ENCODE measurements around the gene ABCA9.
"Not testable (repeated sequence)": the region's sequence is repeated elsewhere in the genome, so short reads cannot be mapped to it uniquely, and the experiment has no call there.

The ABCA9 gene

GRCh38 chr17:69030169-69030568, 30.6 kb downstream of the ABCA9 start:
- DNase-seq (ENCODE audit: low read depth, low spot score) = no peak

GRCh38 chr17:69018687-69019086, 42.0 kb downstream of the ABCA9 start:
- DNase-seq (ENCODE audit: low read depth, low spot score) = no peak

GRCh38 chr17:69018022-69018615, 42.6 kb downstream of the ABCA9 start:
- no peak for DNase-seq (ENCODE audit: low read depth, low spot score)

GRCh38 chr17:69015631-69016030, 45.1 kb downstream of the ABCA9 start:
- no peak for DNase-seq (ENCODE audit: low read depth, low spot score)

- no peak for DNase-seq (ENCODE audit: low read depth, low spot score)
Observed at GRCh38 chr17:69012895-69013805, 47.6 kb downstream of the ABCA9 start.

- DNase-seq (ENCODE audit: low read depth, low spot score) = no peak
Observed at GRCh38 chr17:69009930-69010329, 50.8 kb downstream of the ABCA9 start.

- DNase-seq (ENCODE audit: low read depth, low spot score) = not testable (repeated sequence)
Observed at GRCh38 chr17:69004759-69005158, 56.0 kb downstream of the ABCA9 start.

- not testable (repeated sequence) for DNase-seq (ENCODE audit: low read depth, low spot score)
Observed at GRCh38 chr17:68999743-69000142, 61.0 kb downstream of the ABCA9 start.

- no peak for DNase-seq (ENCODE audit: low read depth, low spot score)
Observed at GRCh38 chr17:68993112-68993511, 67.6 kb downstream of the ABCA9 start.

- DNase-seq (ENCODE audit: low read depth, low spot score) = no peak
Observed at GRCh38 chr17:68987966-68988365, 72.8 kb downstream of the ABCA9 start.

GRCh38 chr17:68981288-68981687, 79.4 kb downstream of the ABCA9 start:
- no peak for DNase-seq (ENCODE audit: low read depth, low spot score)

GRCh38 chr17:68973098-68973846, 87.5 kb downstream of the ABCA9 start:
- no peak for DNase-seq (ENCODE audit: low read depth, low spot score)

- DNase-seq (ENCODE audit: low read depth, low spot score) = no peak
Observed at GRCh38 chr17:68972119-68972704, 88.5 kb downstream of the ABCA9 start.

GRCh38 chr17:68969101-68969500, 91.6 kb downstream of the ABCA9 start:
- DNase-seq (ENCODE audit: low read depth, low spot score) = no peak

GRCh38 chr17:68963958-68964357, 96.8 kb downstream of the ABCA9 start:
- no peak for DNase-seq (ENCODE audit: low read depth, low spot score)

- no peak for DNase-seq (ENCODE audit: low read depth, low spot score)
Observed at GRCh38 chr17:68961214-68961882, 99.4 kb downstream of the ABCA9 start.

GRCh38 chr17:68959117-68959516, 101.6 kb downstream of the ABCA9 start:
- not testable (repeated sequence) for DNase-seq (ENCODE audit: low read depth, low spot score)

- DNase-seq (ENCODE audit: low read depth, low spot score) = no peak
Observed at GRCh38 chr17:68957944-68958343, 102.8 kb downstream of the ABCA9 start.

- no peak for DNase-seq (ENCODE audit: low read depth, low spot score)
Observed at GRCh38 chr17:68955181-68955841, 105.4 kb downstream of the ABCA9 start, which contains the start of gene ABCA8. Gene ABCA8, minus strand, starts transcription at chr17:68955392. Its CDS starts 13,358 bp downstream, at chr17:68942034.

GRCh38 chr17:68954146-68954896, 106.4 kb downstream of the ABCA9 start:
- DNase-seq (ENCODE audit: low read depth, low spot score) = no peak

Measured in activated CD4-positive, CD25-positive, alpha-beta regulatory T cell treated with anti-CD3 and anti-CD28 coated beads, Interleukin-2, amount 50 U/mL, for 16 hours (primary cell).